Gastrocnemius medialis (tissue), 4 donors: ENCODE measurements around the gene EEFSEC. TPM values are rescaled to one million over a fixed set of nuclear protein-coding genes. Genes with fewer than 3 reads are reported as not detected.

ENCODE experiments used
- ATAC-seq, 2 donors: fragments of 150-250 bp; one replicate each; pipeline ENCODE4 v1.9.1; 2016
- DNase-seq, 2 donors: peaks; one replicate each; pipeline ENCODE4 v3.0.0-alpha.2; 2019
- H3K27ac ChIP-seq, 4 donors: fragments of 200-600 bp; sonication (generic); 1 replicate in 1 of 4; 2 replicates in 3 of 4; pipeline ENCODE4 v1.5.1; 2016 to 2018; ENCODE audit warnings: mild to moderate bottlenecking in 2 of 4, moderate library complexity in 1 of 4
- H3K27me3 ChIP-seq, 3 donors: fragments of 200-600 bp; sonication (generic) in 2 of 3; 1 replicate in 1 of 3; 2 replicates in 2 of 3; pipeline versions ENCODE4 v1.5.1 to v1.6.0; 2016 to 2019; ENCODE audit warnings: mild to moderate bottlenecking in 1 of 3, moderate library complexity in 1 of 3
- H3K36me3 ChIP-seq, 2 donors: fragments of 200-600 bp; sonication (generic) in 1 of 2; one replicate each; pipeline ENCODE4 v1.5.1; 2017 to 2018
- H3K4me1 ChIP-seq, 2 donors: fragments of 200-600 bp; sonication (generic) in 1 of 2; one replicate each; pipeline ENCODE4 v1.5.1; 2016 to 2017; ENCODE audit warnings: mild to moderate bottlenecking in 2 of 2
- H3K4me3 ChIP-seq, 4 donors: fragments of 200-600 bp; sonication (generic) in 3 of 4; 1 replicate in 1 of 4; 2 replicates in 3 of 4; pipeline ENCODE4 v1.5.1; 2016 to 2019; ENCODE audit warnings: mild to moderate bottlenecking in 2 of 4
- H3K9me3 ChIP-seq, 3 donors: fragments of 200-600 bp; sonication (generic) in 2 of 3; 1 replicate in 1 of 3; 2 replicates in 2 of 3; pipeline ENCODE4 v1.5.1; 2016 to 2019
- CTCF ChIP-seq, 5 experiments: fragments of 450-650 bp in 3 of 5; fragments of 200-600 bp in 2 of 5; sonication (generic) in 2 of 5; IDR thresholded peaks in 4 of 5; conservative IDR thresholded peaks in 1 of 5; 1 replicate in 4 of 5; 2 replicates in 1 of 5; pipeline ENCODE4 v1.5.1; 2016 to 2019; ENCODE audit warnings: antibody characterized with exemption in 5 of 5, mild to moderate bottlenecking in 3 of 5, moderate library complexity in 3 of 5
- POLR2A ChIP-seq, 2 donors: fragments of 450-650 bp; IDR thresholded peaks; one replicate each; pipeline ENCODE4 v1.6.1; 2017; ENCODE audit warnings: antibody characterized with exemption in 2 of 2, mild to moderate bottlenecking in 2 of 2, moderate library complexity in 2 of 2
- in situ Hi-C, 4 donors: fragments of 200-750 bp; cut with MboI; loops; one replicate each; pipeline versions ENCODE4 v1.15.0 to v1.8.0; 2017; ENCODE audit warnings: low sequenced_read_pairs in 4 of 4
- intact Hi-C: fragments of 100-400 bp; cut with DNase I; formaldehyde crosslinking; loops from one replicate; pipeline ENCODE4 v1.15.1; 2023; ENCODE audit warnings: low total_unique reads
- total RNA-seq, 4 donors: library from RNA; depleted of rRNA; stranded (reverse); fragments of >200 nt; gene quantifications; one replicate each; pipeline versions ENCODE4 v1.1.0 to v1.2.3, GENCODE V29; 2016

Gene EEFSEC
- total RNA-seq, 4 donors from 2014 or later = 21.0 to 29.4 (median 23.4) TPM

- Histone ChIP-seq H3K36me3 (no peaks in the 10 kb centered on the region), H3K27ac (peak overlapping the region in 3 of 4 donors; percentile 54 to 72 (median 64)), H3K4me3 (no peak overlapping the region), H3K9me3 (no peaks in the 10 kb centered on the region), H3K27me3 (no peaks in the 10 kb centered on the region), H3K4me1 (peaks cover 7 to 21% of the 10 kb centered on the region in 2 donors)
- in situ Hi-C loops (loop anchor here in 1 of 4 donors (10.0 kb wide), 1 partner anchor 145 kb away; no protein-coding TSS in a partner anchor), intact Hi-C loops (loop anchor here (10.0 kb wide), 1 partner anchor 225 kb away; no protein-coding TSS in a partner anchor)
- TF ChIP-seq POLR2A (IDR thresholded peaks at IDR 0.05) (no peak), CTCF (IDR thresholded peaks at IDR 0.05 in 4 of 5, conservative IDR thresholded peaks at IDR 0.05 in 1 of 5) (no peak)
- DNase-seq = peak; percentile 50 to 74
- ATAC-seq = peak; percentile 81 to 83
Observed at GRCh38 chr3:128319741-128320141, 166.5 kb downstream of the EEFSEC start.

GRCh38 chr3:128320551-128321340 is 167.5 kb downstream of the EEFSEC start:
- no peaks in the 10 kb centered on the region for H3K36me3 ChIP-seq
- peak overlapping the region in 3 of 4 donors; percentile 54 to 72 (median 64) for H3K27ac ChIP-seq
- no peak overlapping the region for H3K4me3 ChIP-seq
- DNase-seq = no peak
- intact Hi-C loops = loop anchor here (10.0 kb wide), 1 partner anchor 226 kb away; no protein-coding TSS in a partner anchor
- H3K27me3 ChIP-seq = no peaks in the 10 kb centered on the region
- H3K9me3 ChIP-seq = no peaks in the 10 kb centered on the region
- peaks cover 7 to 21% of the 10 kb centered on the region in 2 donors for H3K4me1 ChIP-seq
- no peak for ATAC-seq
- TF ChIP-seq CTCF (IDR thresholded peaks at IDR 0.05 in 4 of 5, conservative IDR thresholded peaks at IDR 0.05 in 1 of 5) (no peak), POLR2A (IDR thresholded peaks at IDR 0.05) (no peak)
- in situ Hi-C loops = loop anchor here in 1 of 4 donors (10.0 kb wide), 1 partner anchor 146 kb away; no protein-coding TSS in a partner anchor

- in situ Hi-C loops = loop anchor here in 1 of 4 donors (10.0 kb wide), 1 partner anchor 147 kb away; no protein-coding TSS in a partner anchor
- TF ChIP-seq POLR2A (IDR thresholded peaks at IDR 0.05) (no peak), CTCF (IDR thresholded peaks at IDR 0.05 in 4 of 5, conservative IDR thresholded peaks at IDR 0.05 in 1 of 5) (no peak)
- no peak for DNase-seq
- Histone ChIP-seq H3K9me3 (no peaks in the 10 kb centered on the region), H3K4me1 (peaks cover 7 to 21% of the 10 kb centered on the region in 2 donors), H3K27me3 (no peaks in the 10 kb centered on the region), H3K36me3 (no peaks in the 10 kb centered on the region), H3K4me3 (no peak overlapping the region), H3K27ac (no peak overlapping the region)
- no peak for ATAC-seq
- intact Hi-C loops = loop anchor here (10.0 kb wide), 1 partner anchor 227 kb away; no protein-coding TSS in a partner anchor
Observed at GRCh38 chr3:128321418-128321817, 168.1 kb downstream of the EEFSEC start.

GRCh38 chr3:128322030-128323022 is 169.0 kb downstream of the EEFSEC start:
- TF ChIP-seq CTCF (IDR thresholded peaks at IDR 0.05 in 4 of 5, conservative IDR thresholded peaks at IDR 0.05 in 1 of 5) = peak; percentile 12 to 63 (median 56)
- no peak for TF ChIP-seq POLR2A (IDR thresholded peaks at IDR 0.05)

More at GRCh38 chr3:128322030-128323022, 169.0 kb downstream of the EEFSEC start:
- Histone ChIP-seq H3K27me3 (no peaks in the 10 kb centered on the region), H3K4me1 (peaks cover 7 to 21% of the 10 kb centered on the region in 2 donors), H3K27ac (no peak overlapping the region), H3K36me3 (no peaks in the 10 kb centered on the region), H3K9me3 (no peaks in the 10 kb centered on the region), H3K4me3 (no peak overlapping the region)
- intact Hi-C loops = loop anchor here (1.0 to 10.0 kb wide), 3 partner anchors 96 to 228 kb away; no protein-coding TSS in a partner anchor
- in situ Hi-C loops = loop anchor here in 1 of 4 donors (10.0 kb wide), 1 partner anchor 148 kb away; no protein-coding TSS in a partner anchor
- peak; percentile 22 to 44 for DNase-seq
- ATAC-seq = no peak
